Ovary (tissue), 9 donors: Measurements from ENCODE around the gene PLAC8. TPM values are rescaled to one million over a fixed set of nuclear protein-coding genes. Genes with fewer than 3 reads are reported as not detected.

Experiments used
- DNase-seq, 5 donors: peaks; one replicate each; pipeline ENCODE4 v3.0.0-alpha.2; 2019 to 2020
- H3K27ac ChIP-seq, 2 donors: fragments of 200-600 bp; one replicate each; pipeline versions ENCODE4 v1.5.1 to v1.8.0; 2019 to 2022
- H3K27me3 ChIP-seq: fragments of 200-600 bp; one replicate; pipeline ENCODE4 v1.8.0; 2022
- H3K36me3 ChIP-seq: fragments of 200-600 bp; sonication (generic); one replicate; pipeline ENCODE4 v1.5.1; 2019
- H3K4me1 ChIP-seq: one replicate; pipeline ENCODE4 v1.8.1; 2013; ENCODE audit warnings: mild to moderate bottlenecking, moderate library complexity; ENCODE audit not compliant: insufficient read depth
- H3K4me3 ChIP-seq: fragments of 200-600 bp; sonication (generic); one replicate; pipeline ENCODE4 v1.5.1; 2017
- H3K9me3 ChIP-seq, 2 donors: fragments of 200-600 bp in 1 of 2; sonication (generic) in 1 of 2; one replicate each; pipeline versions ENCODE4 v1.5.1 to v1.8.1; 2013 to 2019; ENCODE audit warnings: mild to moderate bottlenecking in 1 of 2, moderate library complexity in 1 of 2
- EP300 ChIP-seq: sonication (generic); formaldehyde crosslinking; IDR thresholded peaks from one replicate; pipeline ENCODE4 v1.6.1; 2017; ENCODE audit warnings: antibody characterized with exemption
- POLR2A ChIP-seq: fragments of 450-650 bp; IDR thresholded peaks from one replicate; pipeline ENCODE4 v1.6.1; 2017; ENCODE audit warnings: antibody characterized with exemption, mild to moderate bottlenecking, moderate library complexity
- WGBS, 3 donors: extraction: QIAGEN DNeasy Blood & Tissue Kit in 1 of 3; methylation state at CpG; one replicate each; pipeline versions ENCODE4 v1.1.5 to v1.1.7; 2013 to 2017; 5-methylcytosine and 5-hydroxymethylcytosine counted together
- intact Hi-C, 4 donors: fragments of 100-400 bp; cut with DNase I; formaldehyde crosslinking; loops; one replicate each; pipeline versions ENCODE4 v1.11.0 to v1.15.1; 2022 to 2023
- polyA plus RNA-seq, 2 donors: library from polyadenylated mRNA; stranded (reverse); fragments of 200-250 nt in 1 of 2; fragments of 350-450 nt in 1 of 2; fragmentation: Illumina TruSeq in 1 of 2; extraction: RNeasy Lipid Tissue Mini Kit (QIAGEN cat#74804) in 1 of 2; gene quantifications; one replicate each; pipeline ENCODE4 v1.2.3, GENCODE V29; 2013 to 2014
- total RNA-seq, 7 donors: library from RNA; depleted of rRNA in 2 of 7; stranded (reverse); fragments of >200 nt in 2 of 7; fragmentation: NEBNext Ultra II Directional in 3 of 7; extraction: Animal tissue kit (Norgen Biotek cat#: 25700) in 3 of 7; gene quantifications; one replicate each; pipeline versions ENCODE4 v1.1.0 to v1.2.4, GENCODE V29; 2016 to 2023
- TF ChIP-seq, protein P1 (sequence below), 3 donors: fragments of 450-650 bp in 2 of 3; fragments of 200-600 bp in 1 of 3; IDR thresholded peaks; one replicate each; pipeline versions ENCODE4 v1.5.1 to v1.8.0; 2016 to 2022; ENCODE audit warnings: antibody characterized with exemption in 3 of 3, mild to moderate bottlenecking in 1 of 3
- donor health status: DM: no; HTN: no; CAD: no; lungs with moderate emphysema.
- donor health status: DM: no; HTN: no; CAD: no.
- donor health status: Bipolar disorder and iron deficiency.
- donor health status: DM: yes; HTN: yes; CAD: no.
- donor health status: DM: no; HTN: no; CAD: no.
- donor health status: DM: yes; HTN: yes; CAD: no.

PLAC8 gene
- total and polyA plus RNA-seq, 9 donors = 0.40 to 15.4 (median 1.9) TPM

DNA sequence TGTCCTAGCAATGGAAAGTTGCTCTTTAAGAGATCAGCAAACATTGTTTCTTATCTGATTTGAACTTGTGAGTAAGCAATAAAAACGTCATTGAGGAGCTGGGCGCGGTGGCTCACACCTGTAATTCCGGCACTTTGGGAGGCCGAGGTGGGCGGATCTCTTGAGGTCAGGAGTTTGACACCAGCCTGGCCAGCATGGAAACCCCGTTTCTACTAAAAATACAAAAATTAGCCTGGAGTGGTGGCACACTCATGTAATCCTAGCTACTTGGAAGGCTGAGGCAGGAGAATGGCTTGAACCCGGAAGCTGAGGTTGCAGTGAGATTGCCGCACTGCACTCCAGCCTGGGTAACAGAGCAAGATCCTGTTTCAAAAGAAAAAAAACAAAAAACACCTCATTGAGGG is 11.2 kb upstream of the PLAC8 start:
- DNase-seq = no peak
- TF ChIP-seq POLR2A (no peak), EP300 (no peak)
- TF ChIP-seq, protein P1, sequence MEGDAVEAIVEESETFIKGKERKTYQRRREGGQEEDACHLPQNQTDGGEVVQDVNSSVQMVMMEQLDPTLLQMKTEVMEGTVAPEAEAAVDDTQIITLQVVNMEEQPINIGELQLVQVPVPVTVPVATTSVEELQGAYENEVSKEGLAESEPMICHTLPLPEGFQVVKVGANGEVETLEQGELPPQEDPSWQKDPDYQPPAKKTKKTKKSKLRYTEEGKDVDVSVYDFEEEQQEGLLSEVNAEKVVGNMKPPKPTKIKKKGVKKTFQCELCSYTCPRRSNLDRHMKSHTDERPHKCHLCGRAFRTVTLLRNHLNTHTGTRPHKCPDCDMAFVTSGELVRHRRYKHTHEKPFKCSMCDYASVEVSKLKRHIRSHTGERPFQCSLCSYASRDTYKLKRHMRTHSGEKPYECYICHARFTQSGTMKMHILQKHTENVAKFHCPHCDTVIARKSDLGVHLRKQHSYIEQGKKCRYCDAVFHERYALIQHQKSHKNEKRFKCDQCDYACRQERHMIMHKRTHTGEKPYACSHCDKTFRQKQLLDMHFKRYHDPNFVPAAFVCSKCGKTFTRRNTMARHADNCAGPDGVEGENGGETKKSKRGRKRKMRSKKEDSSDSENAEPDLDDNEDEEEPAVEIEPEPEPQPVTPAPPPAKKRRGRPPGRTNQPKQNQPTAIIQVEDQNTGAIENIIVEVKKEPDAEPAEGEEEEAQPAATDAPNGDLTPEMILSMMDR (IDR thresholded peaks at IDR 0.05) = no peak
- no peaks in the 10 kb centered on the region for H3K27me3 ChIP-seq
- H3K4me3 ChIP-seq = no peak overlapping the region
- WGBS, 3 donors = 86 to 90% (median 86%) methylated on average over 9 of the region's 9 CpGs
- no peaks in the 10 kb centered on the region for H3K4me1 ChIP-seq
- H3K36me3 ChIP-seq = no peaks in the 10 kb centered on the region
- intact Hi-C loops = no loop called here
- no peak overlapping the region for H3K27ac ChIP-seq
- H3K9me3 ChIP-seq = no peaks in the 10 kb centered on the region

DNA sequence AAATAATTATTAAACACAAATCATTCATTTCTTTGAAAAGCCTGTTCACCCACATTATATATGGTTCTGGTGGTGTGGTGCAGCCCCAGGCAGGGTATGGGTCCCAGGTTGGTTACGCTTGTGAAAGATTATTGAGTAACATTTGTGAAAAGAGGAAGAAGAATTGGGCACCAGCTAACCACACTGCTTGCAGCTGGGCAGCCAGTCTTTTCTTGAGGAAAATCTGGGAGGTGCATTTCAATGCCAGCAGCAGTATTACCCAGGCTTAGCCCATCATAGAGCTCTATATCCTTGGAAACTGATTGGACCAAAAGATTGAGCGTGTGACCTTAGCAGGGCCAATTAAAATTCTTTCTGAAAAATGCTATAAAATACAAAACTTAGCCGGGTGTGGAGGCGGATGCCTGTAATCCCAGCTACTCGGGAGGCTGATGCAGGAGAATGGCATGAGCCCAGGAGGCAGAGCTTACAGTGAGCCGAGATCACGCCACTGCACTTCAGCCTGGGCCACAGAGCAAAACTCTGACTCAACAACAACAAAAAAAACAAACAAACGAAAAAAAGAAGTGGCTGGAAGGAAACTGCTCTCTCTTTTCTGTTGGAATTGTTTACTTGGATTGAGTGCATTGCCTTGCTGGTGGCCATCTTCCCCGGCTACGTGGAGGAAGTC is 9.7 kb upstream of the PLAC8 start:
- intact Hi-C loops = no loop called here
- H3K36me3 ChIP-seq = no peaks in the 10 kb centered on the region
- TF ChIP-seq POLR2A (no peak), EP300 (no peak)
- TF ChIP-seq, protein P1 (IDR thresholded peaks at IDR 0.05) = no peak
- no peak overlapping the region for H3K27ac ChIP-seq
- no peak for DNase-seq
- H3K4me3 ChIP-seq = no peak overlapping the region
- H3K27me3 ChIP-seq = no peaks in the 10 kb centered on the region
- H3K4me1 ChIP-seq = no peaks in the 10 kb centered on the region
- WGBS, 3 donors = 72 to 78% (median 77%) methylated on average over 10 of the region's 10 CpGs
- no peaks in the 10 kb centered on the region for H3K9me3 ChIP-seq

DNA sequence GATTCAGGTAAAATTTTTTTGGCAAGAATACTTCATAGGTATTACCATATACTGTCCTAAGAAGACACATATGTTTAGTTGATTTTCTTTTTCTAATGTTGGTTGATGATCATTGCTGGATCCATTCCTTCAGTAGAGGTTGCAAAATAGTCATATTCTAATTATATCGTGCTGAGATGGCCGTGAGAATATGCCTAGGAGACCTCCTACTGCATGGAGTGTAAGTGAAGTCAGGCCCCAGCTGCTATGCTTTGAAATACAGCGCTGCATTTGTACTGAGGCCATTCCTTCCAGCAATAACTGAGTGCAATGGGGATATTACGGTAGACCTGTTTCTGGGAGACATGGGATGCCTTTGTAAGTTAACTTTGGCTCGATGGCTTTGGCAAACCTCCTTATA is 6.7 kb upstream of the PLAC8 start:
- Histone ChIP-seq H3K4me1 (no peaks in the 10 kb centered on the region), H3K9me3 (no peaks in the 10 kb centered on the region), H3K27me3 (no peaks in the 10 kb centered on the region), H3K4me3 (no peak overlapping the region), H3K27ac (no peak overlapping the region), H3K36me3 (no peaks in the 10 kb centered on the region)
- TF ChIP-seq EP300 (no peak), POLR2A (no peak)
- TF ChIP-seq, protein P1 (IDR thresholded peaks at IDR 0.05) = no peak
- intact Hi-C loops = no loop called here
- DNase-seq = no peak
- 86 to 88% (median 88%) methylated on average over 5 of the region's 5 CpGs for WGBS, 3 donors

DNA sequence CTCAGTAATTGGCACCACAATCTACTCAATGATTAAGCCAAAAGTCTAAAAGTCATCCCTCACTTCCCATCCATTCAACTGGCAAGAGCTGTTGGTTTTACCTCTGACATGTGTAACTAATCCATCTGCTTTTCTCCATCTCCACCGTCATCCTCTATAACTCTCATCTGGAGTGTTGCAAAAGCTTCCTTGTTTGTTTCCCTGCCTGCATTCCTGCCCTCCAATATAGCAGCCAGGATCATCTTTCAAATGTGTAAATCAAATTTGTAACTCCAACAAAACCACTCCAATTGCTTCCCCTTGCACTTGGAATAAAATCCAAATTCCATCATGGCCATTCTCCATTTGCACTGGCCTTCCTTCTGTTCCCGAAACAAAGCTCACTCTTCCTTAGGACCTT is 4.3 kb upstream of the PLAC8 start:
- Histone ChIP-seq H3K27me3 (no peaks in the 10 kb centered on the region), H3K27ac (no peak overlapping the region), H3K4me3 (no peak overlapping the region), H3K36me3 (no peaks in the 10 kb centered on the region), H3K4me1 (no peaks in the 10 kb centered on the region), H3K9me3 (no peaks in the 10 kb centered on the region)
- no peak for DNase-seq
- intact Hi-C loops = no loop called here
- no peak for TF ChIP-seq EP300
- TF ChIP-seq, protein P1 (IDR thresholded peaks at IDR 0.05) = no peak
- no peak for TF ChIP-seq POLR2A
- 67 to 73% (median 70%) methylated on average over 2 of the region's 2 CpGs for WGBS, 3 donors
